Skeletal muscle tissue (tissue), 4 donors: Measurements from ENCODE around the gene SEC14L3. TPM values are rescaled to one million over a fixed set of nuclear protein-coding genes. Genes with fewer than 3 reads are reported as not detected.
"Not testable (repeated sequence)": the region's sequence is repeated elsewhere in the genome, so short reads cannot be mapped to it uniquely, and the experiment has no call there.

ENCODE experiments used
- H3K27ac ChIP-seq: one replicate; pipeline ENCODE4 v1.7.0; 2013; ENCODE audit warnings: mild to moderate bottlenecking, low read depth, low read length, inconsistent platforms
- H3K27me3 ChIP-seq, 3 donors: one replicate each; pipeline ENCODE4 v1.7.0; 2013; ENCODE audit warnings: low read length in 3 of 3; ENCODE audit not compliant: control insufficient read depth in 3 of 3, insufficient read depth in 3 of 3
- H3K36me3 ChIP-seq, 3 donors: one replicate each; pipeline ENCODE4 v1.7.0; 2013; ENCODE audit warnings: low read length in 3 of 3; ENCODE audit not compliant: control insufficient read depth in 3 of 3, insufficient read depth in 3 of 3
- H3K4me1 ChIP-seq, 3 donors: one replicate each; pipeline ENCODE4 v1.7.0; 2013; ENCODE audit warnings: low read length in 3 of 3, mild to moderate bottlenecking in 3 of 3; ENCODE audit not compliant: control insufficient read depth in 3 of 3, insufficient read depth in 3 of 3
- H3K4me3 ChIP-seq, 3 donors: one replicate each; pipeline ENCODE4 v1.7.0; 2013; ENCODE audit warnings: low read length in 3 of 3
- H3K9ac ChIP-seq, 3 donors: one replicate each; pipeline ENCODE4 v1.7.0; 2013; ENCODE audit warnings: low read length in 3 of 3, mild to moderate bottlenecking in 3 of 3, moderate library complexity in 2 of 3, low read depth in 1 of 3
- H3K9me3 ChIP-seq, 3 donors: one replicate each; pipeline ENCODE4 v1.7.0; 2013; ENCODE audit warnings: low read length in 3 of 3; ENCODE audit not compliant: control insufficient read depth in 3 of 3
- total RNA-seq: library from RNA; depleted of rRNA; stranded (reverse); fragments of >200 nt; gene quantifications from one replicate; pipeline ENCODE4 v1.2.3, GENCODE V29; 2014
- donor health status: Osteomylitis.

Gene SEC14L3
- total RNA-seq, 1 donor from 2014 or later = not detected

DNA sequence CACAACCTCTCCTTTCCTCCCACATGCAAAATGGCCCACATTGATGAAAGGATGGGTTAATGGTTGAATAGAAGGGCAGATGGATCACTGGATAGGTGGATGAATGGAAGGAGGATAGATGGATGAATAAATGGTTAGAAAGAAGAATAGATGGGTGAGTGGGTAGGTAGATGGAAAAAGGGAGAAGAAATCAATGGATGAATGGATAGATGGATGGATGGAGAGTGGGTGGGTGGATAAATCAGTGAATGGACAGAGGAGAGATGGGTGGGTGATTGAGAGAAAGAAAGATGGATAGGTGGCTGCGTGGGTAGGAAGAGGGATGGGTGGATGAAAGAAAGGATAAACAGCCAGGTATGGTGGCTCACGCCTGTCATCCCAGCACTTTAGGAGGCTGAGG is 1.2 kb downstream of the SEC14L3 start:
- no peaks in the 10 kb centered on the region for H3K36me3 ChIP-seq
- H3K4me1 ChIP-seq = no peaks in the 10 kb centered on the region
- H3K9ac ChIP-seq = no peak overlapping the region
- no peaks in the 10 kb centered on the region for H3K9me3 ChIP-seq
- H3K27me3 ChIP-seq = peaks cover 2 to 43% (median 23%) of the 10 kb centered on the region in 3 donors
- H3K4me3 ChIP-seq = no peak overlapping the region
- H3K27ac ChIP-seq = no peak overlapping the region

DNA sequence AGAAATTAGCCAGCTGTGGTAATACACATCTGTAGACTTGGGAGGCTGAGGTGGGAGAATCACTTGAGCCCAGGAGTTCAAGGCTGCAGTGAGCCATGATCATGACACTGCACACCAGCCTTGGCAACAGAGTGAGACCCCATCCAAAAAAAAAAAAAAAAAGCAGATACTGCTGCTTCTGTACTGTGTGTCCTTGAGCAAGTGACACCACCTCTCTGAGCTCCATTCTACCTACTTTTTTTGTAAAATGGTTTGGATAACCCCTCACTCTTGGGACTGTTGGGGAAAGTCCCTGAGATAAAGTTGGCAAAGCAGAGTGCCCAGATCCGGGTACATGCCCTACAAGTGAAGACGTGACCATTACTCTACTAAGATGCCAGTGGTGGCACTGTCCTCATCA is 2.7 kb downstream of the SEC14L3 start:
- H3K36me3 ChIP-seq = no peaks in the 10 kb centered on the region
- H3K9ac ChIP-seq = no peak overlapping the region
- no peaks in the 10 kb centered on the region for H3K9me3 ChIP-seq
- H3K27me3 ChIP-seq = peaks cover 2 to 34% (median 20%) of the 10 kb centered on the region in 3 donors
- no peak overlapping the region for H3K27ac ChIP-seq
- H3K4me1 ChIP-seq = no peaks in the 10 kb centered on the region
- H3K4me3 ChIP-seq = no peak overlapping the region

DNA sequence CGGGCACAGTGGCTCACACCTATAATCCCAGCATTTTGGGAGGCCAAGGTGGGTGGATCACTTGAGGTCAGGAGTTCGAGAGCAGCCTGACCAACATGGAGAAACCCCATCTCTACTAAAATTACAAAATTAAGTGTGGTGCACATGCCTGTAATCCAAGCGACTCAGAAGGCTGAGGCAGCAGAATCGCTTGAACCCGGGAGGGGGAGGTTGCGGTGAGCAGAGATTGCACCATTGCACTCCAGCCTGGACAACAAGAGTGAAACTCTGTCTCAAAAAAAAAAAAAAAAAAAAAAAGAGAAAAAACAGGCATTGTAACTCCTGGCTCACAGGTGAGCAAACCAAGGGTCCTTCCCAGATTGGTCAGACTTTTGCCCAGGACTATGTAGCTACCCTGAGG is 11.3 kb downstream of the SEC14L3 start:
- not testable (repeated sequence) for H3K4me1 ChIP-seq, H3K9ac ChIP-seq, H3K27ac ChIP-seq, H3K4me3 ChIP-seq, H3K36me3 ChIP-seq, H3K9me3 ChIP-seq
- peaks cover 5 to 16% (median 14%) of the 10 kb centered on the region in 3 donors for H3K27me3 ChIP-seq

DNA sequence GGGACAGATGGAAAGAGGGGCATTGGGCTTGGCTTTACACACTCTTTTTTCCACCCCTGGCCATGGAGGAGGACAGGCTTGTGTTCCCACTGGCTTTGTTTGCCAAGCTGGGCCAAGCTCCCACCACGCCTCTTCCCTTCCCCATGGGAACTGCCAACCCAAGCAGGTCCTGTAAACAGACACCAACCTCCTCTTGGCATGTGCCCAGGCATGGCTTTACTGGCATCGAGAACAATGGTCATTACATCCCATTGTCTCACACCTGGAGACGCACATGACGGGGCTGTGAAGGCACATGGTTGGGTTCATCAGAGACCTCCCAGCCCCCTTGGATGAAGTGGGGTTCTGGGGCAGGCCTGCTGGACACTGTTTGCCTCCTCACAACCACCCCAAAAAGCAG is 11.7 kb downstream of the SEC14L3 start:
- H3K4me3 ChIP-seq = no peak overlapping the region
- peaks cover 5 to 16% (median 14%) of the 10 kb centered on the region in 3 donors for H3K27me3 ChIP-seq
- H3K4me1 ChIP-seq = no peaks in the 10 kb centered on the region
- H3K9ac ChIP-seq = no peak overlapping the region
- no peak overlapping the region for H3K27ac ChIP-seq
- H3K36me3 ChIP-seq = no peaks in the 10 kb centered on the region
- no peaks in the 10 kb centered on the region for H3K9me3 ChIP-seq

DNA sequence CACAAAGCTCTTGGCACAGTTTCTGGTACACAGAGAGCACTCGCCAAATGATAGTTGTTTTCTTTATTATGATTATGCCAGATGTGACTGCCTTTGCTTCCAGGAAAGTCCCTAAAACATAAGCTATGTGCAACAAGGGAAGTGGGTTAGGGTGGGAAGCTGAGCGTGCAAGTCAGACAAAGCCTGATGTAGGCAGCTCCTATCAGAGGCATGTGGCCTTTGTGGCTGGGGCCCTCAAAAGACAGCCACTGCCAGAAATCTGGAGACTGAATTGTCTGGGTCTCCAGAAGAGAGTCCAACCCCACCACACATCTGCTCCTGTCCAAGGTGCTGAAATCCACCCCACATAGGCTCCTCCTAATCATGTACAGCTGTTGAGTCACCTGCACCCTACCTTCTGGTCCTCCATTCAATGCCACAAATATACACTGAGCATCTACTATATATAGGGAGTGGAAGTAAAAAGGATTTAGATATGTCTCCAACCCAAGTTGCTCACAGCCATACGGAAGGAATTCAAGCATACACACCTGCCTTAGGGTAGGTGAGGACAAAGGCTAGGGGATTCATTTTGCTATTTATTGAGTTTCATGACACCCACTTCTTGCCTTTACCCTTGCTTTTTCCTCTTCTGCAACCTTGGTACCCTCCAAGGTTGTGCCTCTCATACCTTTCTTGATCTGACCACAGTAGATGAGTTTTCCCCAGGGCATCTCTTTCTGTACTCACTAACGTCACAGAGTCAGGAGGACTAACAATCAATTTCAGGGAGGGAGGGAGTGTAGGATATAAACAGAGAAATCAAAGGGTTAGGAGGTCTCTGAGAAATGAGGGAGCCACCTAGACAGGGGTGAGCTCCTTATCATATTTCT is 12.4 kb downstream of the SEC14L3 start:
- Histone ChIP-seq H3K9ac (no peak overlapping the region), H3K36me3 (no peaks in the 10 kb centered on the region), H3K4me3 (no peak overlapping the region), H3K9me3 (no peaks in the 10 kb centered on the region), H3K27me3 (peaks cover 5 to 16% (median 14%) of the 10 kb centered on the region in 3 donors), H3K4me1 (no peaks in the 10 kb centered on the region), H3K27ac (no peak overlapping the region)

DNA sequence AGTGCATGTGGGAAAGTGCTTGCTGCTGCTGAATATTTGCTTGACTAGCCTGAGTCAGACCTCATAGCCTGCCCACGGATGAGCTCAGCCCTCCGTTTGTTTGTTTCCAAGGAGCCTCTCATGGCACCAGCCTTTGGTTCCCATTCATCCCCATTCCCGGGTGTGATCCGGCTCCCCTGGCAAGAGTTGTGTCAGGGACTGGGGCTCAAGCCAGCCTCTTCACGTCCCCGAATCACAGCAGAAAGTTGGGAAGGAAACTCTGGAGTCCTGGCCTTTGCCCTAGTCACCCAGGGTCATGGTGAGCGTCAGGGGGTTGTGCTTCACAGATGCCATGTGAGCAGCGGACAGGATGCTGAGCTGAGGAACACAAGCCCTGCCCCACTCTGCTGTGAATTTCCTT is 13.8 kb downstream of the SEC14L3 start:
- no peaks in the 10 kb centered on the region for H3K9me3 ChIP-seq
- no peaks in the 10 kb centered on the region for H3K4me1 ChIP-seq
- no peak overlapping the region for H3K4me3 ChIP-seq
- H3K27ac ChIP-seq = no peak overlapping the region
- H3K27me3 ChIP-seq = peaks cover 5 to 22% (median 17%) of the 10 kb centered on the region in 3 donors
- no peaks in the 10 kb centered on the region for H3K36me3 ChIP-seq
- no peak overlapping the region for H3K9ac ChIP-seq

DNA sequence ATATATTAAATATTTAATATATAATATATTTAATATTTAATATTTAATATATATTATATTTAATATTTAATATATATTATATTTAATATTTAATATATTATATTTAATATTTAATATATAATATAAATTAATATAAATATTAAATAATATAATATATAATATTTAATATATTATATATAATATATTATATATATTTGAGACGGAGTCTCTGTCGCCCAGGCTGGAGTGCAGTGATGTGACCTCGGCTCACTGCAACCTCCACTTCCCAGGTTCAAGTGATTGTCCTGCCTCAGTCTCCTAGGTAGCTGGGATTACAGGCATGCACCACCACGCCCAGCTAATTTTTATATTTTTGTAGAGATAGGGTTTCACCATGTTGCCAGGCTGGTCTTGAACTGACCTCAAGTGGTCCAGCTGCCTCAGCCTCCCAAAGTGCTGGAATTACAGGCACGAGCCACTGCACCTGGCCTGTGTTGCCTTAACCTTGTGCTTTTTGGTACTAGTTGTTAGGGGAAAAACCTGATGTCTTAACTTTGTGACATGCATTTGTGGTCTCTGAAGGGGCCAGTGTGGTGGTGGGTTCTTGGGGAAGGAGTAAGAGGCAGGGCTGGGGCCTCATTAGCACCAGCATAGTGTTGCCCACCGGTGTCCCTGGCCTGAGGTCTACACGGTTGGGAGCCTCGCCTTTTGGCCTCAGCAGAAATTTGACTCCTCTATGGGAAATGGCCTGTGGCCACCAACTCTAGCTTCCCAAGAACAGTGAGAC is 16.6 kb downstream of the SEC14L3 start:
- Histone ChIP-seq H3K4me1 (no peaks in the 10 kb centered on the region), H3K4me3 (no peak overlapping the region), H3K36me3 (no peaks in the 10 kb centered on the region), H3K27me3 (peaks cover 9 to 22% (median 20%) of the 10 kb centered on the region in 3 donors), H3K27ac (no peak overlapping the region), H3K9ac (no peak overlapping the region), H3K9me3 (no peaks in the 10 kb centered on the region)

DNA sequence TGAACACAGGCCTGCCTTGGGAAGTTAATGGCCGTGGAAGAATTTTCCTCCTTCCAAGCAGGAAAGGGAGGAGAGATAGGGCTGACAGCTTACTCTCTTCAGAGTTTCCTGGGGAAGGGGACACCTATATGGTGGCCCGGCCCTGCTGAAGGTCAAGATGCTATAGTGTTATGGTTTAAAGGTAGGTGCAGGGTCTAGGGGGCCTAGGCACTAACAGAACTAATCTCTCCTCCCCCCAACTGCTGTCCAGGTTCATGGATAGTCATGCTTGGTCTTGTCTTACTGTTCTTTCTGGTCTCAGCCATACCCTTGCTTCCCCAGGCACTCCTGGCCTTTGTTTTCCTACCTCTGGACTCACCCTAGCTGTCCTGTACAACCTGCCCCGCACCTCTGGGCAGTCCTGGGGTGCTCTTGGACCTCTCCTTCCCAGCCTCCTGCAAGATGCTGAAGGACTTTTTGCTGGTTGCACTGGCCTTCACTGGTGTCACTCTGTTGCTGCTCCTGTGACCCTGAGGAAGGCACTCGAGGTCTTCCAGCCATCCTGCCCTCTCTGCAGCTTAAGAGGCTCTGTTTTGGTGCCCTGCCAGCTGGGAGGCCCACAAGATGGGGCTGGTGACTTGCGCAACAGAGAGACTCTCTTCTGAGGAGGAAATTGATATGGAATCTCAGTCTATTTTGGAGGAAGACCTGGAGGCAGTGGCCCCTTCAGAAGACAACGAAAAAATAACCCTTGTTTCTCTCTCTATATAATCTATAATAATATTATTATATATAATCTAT is 17.9 kb downstream of the SEC14L3 start:
- Histone ChIP-seq H3K36me3 (no peaks in the 10 kb centered on the region), H3K27ac (no peak overlapping the region), H3K9ac (no peak overlapping the region), H3K27me3 (peaks cover 9 to 19% (median 15%) of the 10 kb centered on the region in 3 donors), H3K4me1 (no peaks in the 10 kb centered on the region), H3K9me3 (no peaks in the 10 kb centered on the region), H3K4me3 (no peak overlapping the region)

DNA sequence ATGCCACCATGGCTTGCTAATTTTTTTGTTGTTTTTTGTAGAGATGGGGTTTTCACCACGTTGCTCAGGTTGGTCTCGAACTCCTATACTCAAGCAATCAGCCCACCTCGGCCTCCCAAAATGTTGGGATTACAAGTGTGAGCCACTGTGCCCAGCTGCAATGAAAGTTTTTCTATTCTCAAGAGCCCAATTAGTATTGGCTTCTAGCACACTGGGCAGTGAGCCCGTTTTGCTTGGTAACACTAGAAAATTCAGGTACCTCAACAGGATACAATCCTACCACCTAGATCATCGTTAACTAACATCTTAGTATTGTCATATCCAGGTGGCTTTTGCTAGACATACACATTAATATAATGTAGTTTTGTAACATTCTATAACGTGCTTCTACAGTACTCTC is 19.0 kb downstream of the SEC14L3 start:
- Histone ChIP-seq H3K27me3 (peaks cover 4 to 15% (median 11%) of the 10 kb centered on the region in 3 donors), H3K9ac (no peak overlapping the region), H3K4me1 (no peaks in the 10 kb centered on the region), H3K9me3 (no peaks in the 10 kb centered on the region), H3K27ac (no peak overlapping the region), H3K36me3 (no peaks in the 10 kb centered on the region), H3K4me3 (no peak overlapping the region)
